Trophoblast cell (in vitro differentiated cells and primary cell): ENCODE measurements around the gene JPT1. TPM values are rescaled to one million over a fixed set of nuclear protein-coding genes. Genes with fewer than 3 reads are reported as not detected.

ENCODE experiments used
- DNase-seq, 2 donors: peaks; one replicate each; pipeline ENCODE4 v3.0.0-alpha.2; 2016
- H2AFZ ChIP-seq: 2 replicates; pipeline ENCODE4 v1.6.1; 2013; ENCODE audit warnings: low read length, moderate library complexity, mild to moderate bottlenecking; ENCODE audit not compliant: insufficient read depth, poor library complexity
- H2AK5ac ChIP-seq: 2 replicates; pipeline ENCODE4 v1.6.1; 2013; ENCODE audit warnings: mild to moderate bottlenecking, low read length
- H2BK120ac ChIP-seq: 2 replicates; pipeline ENCODE4 v1.6.1; 2013; ENCODE audit warnings: low read length, mild to moderate bottlenecking, moderate library complexity; ENCODE audit not compliant: insufficient read depth, poor library complexity
- H2BK12ac ChIP-seq: 2 replicates; pipeline ENCODE4 v1.6.1; 2013; ENCODE audit warnings: mild to moderate bottlenecking, low read length, moderate library complexity
- H2BK5ac ChIP-seq: 2 replicates; pipeline ENCODE4 v1.6.1; 2013; ENCODE audit warnings: low read length, low read depth, moderate library complexity, mild to moderate bottlenecking; ENCODE audit not compliant: poor library complexity
- H3K14ac ChIP-seq: 2 replicates; pipeline ENCODE4 v1.6.1; 2013; ENCODE audit warnings: mild to moderate bottlenecking, low read length
- H3K18ac ChIP-seq: 2 replicates; pipeline ENCODE4 v1.6.1; 2013; ENCODE audit warnings: mild to moderate bottlenecking, low read length
- H3K23ac ChIP-seq: 2 replicates; pipeline ENCODE4 v1.6.1; 2013; ENCODE audit warnings: low read length
- H3K27ac ChIP-seq: 2 replicates; pipeline ENCODE4 v1.5.1; 2013; ENCODE audit warnings: low read depth, mild to moderate bottlenecking, inconsistent platforms, low read length, moderate library complexity
- H3K27me3 ChIP-seq: 2 replicates; pipeline ENCODE4 v1.6.1; 2013; ENCODE audit warnings: inconsistent platforms, mild to moderate bottlenecking, low read length, moderate library complexity; ENCODE audit not compliant: insufficient read depth
- H3K36me3 ChIP-seq, 2 experiments: 1 replicate in 1 of 2; 2 replicates in 1 of 2; pipeline ENCODE4 v1.6.1; 2013; ENCODE audit warnings: low read length in 2 of 2, mild to moderate bottlenecking in 2 of 2, moderate library complexity in 1 of 2; ENCODE audit not compliant: insufficient read depth in 2 of 2, control insufficient read depth in 1 of 2
- H3K4ac ChIP-seq: 2 replicates; pipeline ENCODE4 v1.6.1; 2013; ENCODE audit warnings: low read depth, mild to moderate bottlenecking, low read length, moderate library complexity
- H3K4me1 ChIP-seq, 2 experiments: 1 replicate in 1 of 2; 2 replicates in 1 of 2; pipeline ENCODE4 v1.6.1; 2013; ENCODE audit warnings: low read length in 2 of 2, mild to moderate bottlenecking in 2 of 2, moderate library complexity in 1 of 2; ENCODE audit not compliant: insufficient read depth in 2 of 2, control insufficient read depth in 1 of 2
- H3K4me2 ChIP-seq: 2 replicates; pipeline ENCODE4 v1.6.1; 2013; ENCODE audit warnings: inconsistent platforms, mild to moderate bottlenecking, low read length, moderate library complexity
- H3K4me3 ChIP-seq: 2 replicates; pipeline ENCODE4 v1.5.1; 2013; ENCODE audit warnings: mild to moderate bottlenecking, low read depth, low read length, inconsistent platforms
- H3K79me1 ChIP-seq: one replicate; pipeline ENCODE4 v1.6.1; 2013; ENCODE audit warnings: low read length
- H3K79me2 ChIP-seq: 2 replicates; pipeline ENCODE4 v1.6.1; 2013; ENCODE audit warnings: low read length, mild to moderate bottlenecking; ENCODE audit not compliant: control insufficient read depth, insufficient read depth, poor library complexity
- H3K9ac ChIP-seq: 2 replicates; pipeline ENCODE4 v1.6.1; 2013; ENCODE audit warnings: mild to moderate bottlenecking, low read length
- H3K9me3 ChIP-seq: 2 replicates; pipeline ENCODE4 v1.6.1; 2013; ENCODE audit warnings: low read depth, mild to moderate bottlenecking, control low read depth, inconsistent platforms, low read length; ENCODE audit not compliant: insufficient read depth
- H4K12ac ChIP-seq: 2 replicates; pipeline ENCODE4 v1.6.1; 2013; ENCODE audit warnings: low read depth, mild to moderate bottlenecking, low read length, moderate library complexity
- H4K8ac ChIP-seq: 2 replicates; pipeline ENCODE4 v1.6.1; 2013; ENCODE audit warnings: low read depth, mild to moderate bottlenecking, low read length, moderate library complexity
- H4K91ac ChIP-seq: one replicate; pipeline ENCODE4 v1.6.1; 2013; ENCODE audit warnings: low read depth, mild to moderate bottlenecking, low read length, moderate library complexity
- WGBS: extraction: QIAGEN DNeasy Blood & Tissue Kit; methylation state at CpG from one replicate; pipeline ENCODE4 v1.1.7; 2013; ENCODE audit warnings: missing lambda C conversion rate; ENCODE audit not compliant: insufficient read length, insufficient coverage; ENCODE audit errors: extremely low coverage; 5-methylcytosine and 5-hydroxymethylcytosine counted together
- polyA plus RNA-seq: library from polyadenylated mRNA; stranded (reverse); fragments of 200-250 nt; gene quantifications from 2 replicates; pipeline ENCODE4 v1.2.3, GENCODE V29; 2013

JPT1 gene
- polyA plus RNA-seq, result 301 and 304 TPM in 2 replicates

DNA sequence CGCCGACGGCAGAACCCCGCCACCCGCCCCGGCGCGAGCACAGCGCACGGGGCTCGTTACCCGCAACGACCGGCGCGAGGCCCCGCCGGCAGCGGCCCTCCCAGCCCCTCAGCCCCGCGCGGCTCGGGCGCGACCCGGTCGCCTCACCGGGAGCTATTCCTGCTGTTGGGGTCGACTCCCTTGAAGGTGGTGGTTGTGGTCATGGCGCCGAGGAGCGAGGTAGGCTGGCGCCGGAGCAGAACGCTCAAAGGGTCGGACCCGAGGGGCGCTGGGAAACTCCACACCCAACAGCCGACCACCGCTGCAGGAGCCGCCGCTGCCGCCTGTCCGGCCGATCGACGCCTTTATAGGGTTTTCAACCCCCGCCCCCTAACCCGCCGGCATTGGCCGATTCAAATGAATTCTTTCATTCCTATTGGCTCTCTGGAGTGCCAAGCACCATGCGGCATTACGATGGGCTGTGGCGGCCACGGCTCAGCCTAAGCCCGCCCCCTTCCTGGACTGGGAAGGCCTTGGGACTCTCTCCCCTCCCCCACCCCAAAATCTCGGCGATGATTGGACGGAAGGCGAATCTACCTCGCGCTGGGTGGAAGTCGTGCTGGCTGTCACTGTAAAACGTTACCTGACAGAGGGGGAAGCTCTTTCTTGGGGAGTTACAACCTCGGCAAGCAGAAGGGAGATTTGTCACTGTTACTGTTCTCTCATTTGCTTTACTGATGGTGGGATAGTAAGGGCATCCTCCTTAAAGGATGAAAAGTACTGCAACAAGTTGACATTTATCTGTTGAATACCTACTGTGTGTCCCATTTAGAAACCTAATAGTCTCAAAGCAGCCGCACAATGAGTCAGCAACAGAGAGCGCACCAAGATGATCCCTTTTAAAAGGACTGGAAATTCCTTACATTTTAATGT lies at the start of gene JPT1:
TSS of gene JPT1 (minus strand) at position 318 of the 912 bp plus-strand sequence. CDS start at position 203, 115 bp downstream.
- no CpG with 5 or more reads among the region's 67 CpGs for WGBS
- no peak within 1 kb of the TSS for H2BK12ac ChIP-seq
- no peak within 1 kb of the TSS for H2BK120ac ChIP-seq
- H3K23ac ChIP-seq, result peak within 1 kb of the TSS; percentile 86
- H3K27me3 ChIP-seq, result no peaks in the 10 kb centered on the region
- no peaks in the 10 kb centered on the region for H3K9me3 ChIP-seq
- H4K8ac ChIP-seq, result peak within 1 kb of the TSS; percentile 69
- peak; percentile 98 to 99 for DNase-seq
- H2BK5ac ChIP-seq, result peak within 1 kb of the TSS; percentile 52
- peaks cover 23% of the 10 kb centered on the region for H3K79me2 ChIP-seq
- H3K4me2 ChIP-seq, result peak within 1 kb of the TSS; percentile 99
- H3K4me1 ChIP-seq, result peaks cover 0 to 14% of the 10 kb centered on the region in 2 experiments
- H3K14ac ChIP-seq, result peak within 1 kb of the TSS; percentile 94
- H2AK5ac ChIP-seq, result peak within 1 kb of the TSS; percentile 70
- H3K79me1 ChIP-seq, result peaks cover 7% of the 10 kb centered on the region
- peak within 1 kb of the TSS; percentile 62 for H3K18ac ChIP-seq
- H3K36me3 ChIP-seq, result peaks cover 0 to 1% of the 10 kb centered on the region in 2 experiments
- peak within 1 kb of the TSS; percentile 98 for H3K4me3 ChIP-seq
- H4K91ac ChIP-seq, result peak within 1 kb of the TSS; percentile 60
- H4K12ac ChIP-seq, result peak within 1 kb of the TSS; percentile 69
- peak within 1 kb of the TSS; percentile 56 for H2AFZ ChIP-seq
- H3K9ac ChIP-seq, result peak within 1 kb of the TSS; percentile 99
- H3K27ac ChIP-seq, result peak within 1 kb of the TSS; percentile 73
- H3K4ac ChIP-seq, result peak within 1 kb of the TSS; percentile 96

DNA sequence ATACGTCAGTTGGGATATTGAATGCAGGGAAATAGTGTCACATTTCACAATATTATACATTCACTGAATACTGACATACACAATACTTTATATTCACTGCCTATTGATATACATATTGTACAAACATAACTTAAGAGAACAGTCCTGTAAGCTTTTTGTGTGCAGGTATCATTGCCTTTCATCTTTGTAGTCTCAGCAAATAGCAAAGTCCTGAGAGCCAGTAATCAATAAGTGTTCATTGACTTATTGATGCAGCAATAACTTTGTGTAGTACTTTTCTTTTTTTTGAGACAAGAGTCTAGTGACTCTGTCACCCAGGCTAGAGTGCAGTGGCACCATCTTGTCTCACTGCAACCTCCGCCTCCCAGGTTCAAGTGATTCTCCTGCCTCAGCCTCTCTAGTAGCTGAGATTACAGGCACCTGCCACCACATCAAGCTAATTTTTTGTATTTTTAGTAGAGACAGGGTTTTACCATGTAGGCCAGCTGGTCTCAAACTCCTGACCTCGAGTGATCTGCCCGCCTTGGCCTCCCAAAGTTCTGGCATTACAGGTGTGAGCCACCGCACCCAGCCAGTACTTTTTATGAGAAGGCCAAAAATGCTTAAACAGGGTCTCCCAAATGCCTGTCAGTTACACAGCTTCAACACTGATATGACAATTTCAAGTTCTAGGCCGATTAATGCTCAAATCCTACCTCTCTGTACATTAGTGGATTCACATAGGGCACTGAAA lies 45.7 kb upstream of the JPT1 start:
- no peak overlapping the region for H3K23ac ChIP-seq
- no peak overlapping the region for H3K27ac ChIP-seq
- no peak overlapping the region for H2BK12ac ChIP-seq
- no peak overlapping the region for H4K12ac ChIP-seq
- no peak overlapping the region for H2BK120ac ChIP-seq
- no peaks in the 10 kb centered on the region for H3K9me3 ChIP-seq
- H4K91ac ChIP-seq, result no peak overlapping the region
- H2BK5ac ChIP-seq, result no peak overlapping the region
- peaks cover 1% of the 10 kb centered on the region for H3K79me1 ChIP-seq
- no peak overlapping the region for H2AK5ac ChIP-seq
- no CpG with 5 or more reads among the region's 6 CpGs for WGBS
- H3K14ac ChIP-seq, result no peak overlapping the region
- no peak overlapping the region for H3K4ac ChIP-seq
- no peaks in the 10 kb centered on the region for H3K4me1 ChIP-seq
- no peaks in the 10 kb centered on the region for H3K36me3 ChIP-seq
- no peak overlapping the region for H4K8ac ChIP-seq
- no peaks in the 10 kb centered on the region for H3K79me2 ChIP-seq
- DNase-seq, result no peak
- H3K27me3 ChIP-seq, result no peaks in the 10 kb centered on the region
- H2AFZ ChIP-seq, result no peak overlapping the region
- H3K4me2 ChIP-seq, result no peak overlapping the region
- no peak overlapping the region for H3K4me3 ChIP-seq
- no peak overlapping the region for H3K9ac ChIP-seq
- H3K18ac ChIP-seq, result no peak overlapping the region

DNA sequence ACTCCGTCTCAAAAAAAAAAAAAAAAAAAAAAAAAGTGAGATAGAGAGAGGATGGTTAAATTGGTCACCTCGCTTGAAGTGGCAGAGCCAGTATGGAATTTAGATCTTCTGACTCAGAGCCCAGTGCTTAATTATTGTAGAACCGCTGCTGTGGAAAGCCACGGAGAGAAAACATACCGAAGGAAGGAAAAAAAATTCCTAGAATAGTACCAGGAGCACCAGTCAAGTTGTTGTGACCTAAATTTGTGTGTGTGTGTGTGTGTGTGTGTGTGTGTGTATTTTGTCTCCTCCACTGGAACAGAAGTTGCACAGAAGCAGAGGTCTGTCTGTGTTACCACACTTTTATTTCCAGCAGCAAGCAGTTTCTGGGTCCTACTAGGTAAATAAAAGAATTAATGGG lies 40.6 kb upstream of the JPT1 start:
- H4K8ac ChIP-seq, result no peak overlapping the region

GRCh38 chr17:75191584-75191983 lies 37.3 kb upstream of the JPT1 start:
- Histone ChIP-seq H2BK5ac (no peak overlapping the region), H3K36me3 (no peaks in the 10 kb centered on the region), H3K9ac (no peak overlapping the region), H3K18ac (no peak overlapping the region), H3K14ac (no peak overlapping the region), H3K4me2 (no peak overlapping the region), H3K4me1 (no peaks in the 10 kb centered on the region), H3K4me3 (no peak overlapping the region), H3K79me1 (no peaks in the 10 kb centered on the region), H4K12ac (no peak overlapping the region), H2AFZ (no peak overlapping the region), H2BK120ac (no peak overlapping the region), H3K27ac (no peak overlapping the region), H2AK5ac (no peak overlapping the region), H3K79me2 (no peaks in the 10 kb centered on the region), H3K27me3 (no peaks in the 10 kb centered on the region), H3K23ac (peak overlapping the region; percentile 15), H3K9me3 (no peaks in the 10 kb centered on the region), H3K4ac (no peak overlapping the region), H4K8ac (no peak overlapping the region), H4K91ac (no peak overlapping the region), H2BK12ac (no peak overlapping the region)
- DNase-seq, result no peak
- no CpG with 5 or more reads among the region's 4 CpGs for WGBS

More for the DNA sequence above, 40.6 kb upstream of the JPT1 start:
- WGBS, result no CpG with 5 or more reads among the region's 5 CpGs
- Histone ChIP-seq H3K27ac (no peak overlapping the region), H3K4me1 (no peaks in the 10 kb centered on the region), H2BK120ac (no peak overlapping the region), H3K4me2 (no peak overlapping the region), H3K79me2 (no peaks in the 10 kb centered on the region), H3K36me3 (no peaks in the 10 kb centered on the region), H3K9me3 (no peaks in the 10 kb centered on the region), H2AFZ (no peak overlapping the region), H3K23ac (no peak overlapping the region), H4K91ac (no peak overlapping the region), H3K4ac (no peak overlapping the region), H3K18ac (no peak overlapping the region), H2BK12ac (no peak overlapping the region), H3K27me3 (no peaks in the 10 kb centered on the region), H3K79me1 (no peaks in the 10 kb centered on the region), H3K9ac (no peak overlapping the region), H3K14ac (no peak overlapping the region), H2AK5ac (no peak overlapping the region), H2BK5ac (no peak overlapping the region), H3K4me3 (no peak overlapping the region), H4K12ac (no peak overlapping the region)
- peak; percentile 77 to 93 for DNase-seq
